Measurements from ENCODE around the gene CFAP61. TPM values are rescaled to one million over a fixed set of nuclear protein-coding genes. Genes with fewer than 3 reads are reported as not detected.

Gene CFAP61
- total RNA-seq, 2 donors from 2014 or later = 0.27 TPM; not detected in 1

DNA sequence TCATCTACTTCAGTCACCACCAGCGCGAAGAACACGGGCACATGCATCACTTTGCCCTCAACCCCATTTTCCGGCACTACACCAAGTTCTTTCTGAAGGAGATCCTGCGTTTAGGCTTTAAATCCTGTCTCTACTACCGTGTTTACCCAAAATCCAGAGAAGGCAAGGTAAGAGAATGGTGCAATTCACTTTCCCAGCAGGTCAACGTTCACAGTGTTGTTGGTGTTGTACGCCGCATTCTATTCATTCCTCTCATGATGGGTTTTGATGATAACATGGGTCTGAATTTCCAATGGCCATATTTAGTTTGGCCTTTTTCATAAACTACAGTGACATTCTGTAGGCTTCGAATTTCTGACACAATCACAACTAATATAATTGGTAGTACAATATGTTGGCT, 144.3 kb downstream of the CFAP61 start:
- Histone ChIP-seq H3K4me3 (no peak overlapping the region), H3K9me3 (no peaks in the 10 kb centered on the region), H3K27me3 (replicated peaks; ENCODE audit: insufficient read depth) (no peaks in the 10 kb centered on the region), H3K4me1 (ENCODE audit: control insufficient read depth in 1 of 2, low read depth in 2 of 2) (no peaks in the 10 kb centered on the region), H3K36me3 (no peaks in the 10 kb centered on the region), H3K27ac (no peak overlapping the region)
- ATAC-seq (ENCODE audit: insufficient number of reproducible peaks, low FRiP score, low read depth) (no peak), DNase-seq (ENCODE audit: low spot score) (no peak)
- TF ChIP-seq, protein P1, sequence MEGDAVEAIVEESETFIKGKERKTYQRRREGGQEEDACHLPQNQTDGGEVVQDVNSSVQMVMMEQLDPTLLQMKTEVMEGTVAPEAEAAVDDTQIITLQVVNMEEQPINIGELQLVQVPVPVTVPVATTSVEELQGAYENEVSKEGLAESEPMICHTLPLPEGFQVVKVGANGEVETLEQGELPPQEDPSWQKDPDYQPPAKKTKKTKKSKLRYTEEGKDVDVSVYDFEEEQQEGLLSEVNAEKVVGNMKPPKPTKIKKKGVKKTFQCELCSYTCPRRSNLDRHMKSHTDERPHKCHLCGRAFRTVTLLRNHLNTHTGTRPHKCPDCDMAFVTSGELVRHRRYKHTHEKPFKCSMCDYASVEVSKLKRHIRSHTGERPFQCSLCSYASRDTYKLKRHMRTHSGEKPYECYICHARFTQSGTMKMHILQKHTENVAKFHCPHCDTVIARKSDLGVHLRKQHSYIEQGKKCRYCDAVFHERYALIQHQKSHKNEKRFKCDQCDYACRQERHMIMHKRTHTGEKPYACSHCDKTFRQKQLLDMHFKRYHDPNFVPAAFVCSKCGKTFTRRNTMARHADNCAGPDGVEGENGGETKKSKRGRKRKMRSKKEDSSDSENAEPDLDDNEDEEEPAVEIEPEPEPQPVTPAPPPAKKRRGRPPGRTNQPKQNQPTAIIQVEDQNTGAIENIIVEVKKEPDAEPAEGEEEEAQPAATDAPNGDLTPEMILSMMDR (IDR thresholded peaks at IDR 0.05) = no peak

DNA sequence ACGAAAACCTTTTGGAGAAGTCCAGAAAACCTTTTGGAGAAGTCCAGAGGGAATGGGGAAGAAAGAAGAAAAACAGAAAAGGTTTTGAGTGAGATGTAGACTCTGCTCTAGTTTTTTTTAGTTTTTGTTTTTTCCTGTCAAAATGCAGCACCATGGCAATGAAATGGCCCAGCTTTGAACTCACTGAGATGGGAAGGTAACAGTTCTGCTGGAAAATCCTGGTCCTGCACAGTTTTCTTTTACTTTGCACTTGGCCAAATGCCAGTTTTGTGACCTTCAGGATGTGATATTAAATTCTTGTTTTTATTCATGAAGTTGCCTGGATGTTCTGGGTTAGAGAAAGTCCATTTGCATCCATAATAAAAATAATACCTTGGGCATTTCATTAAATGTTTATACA, 145.7 kb downstream of the CFAP61 start:
- no peak for DNase-seq (ENCODE audit: low spot score)
- no peaks in the 10 kb centered on the region for H3K36me3 ChIP-seq
- H3K9me3 ChIP-seq = no peaks in the 10 kb centered on the region
- no peak for ATAC-seq (ENCODE audit: insufficient number of reproducible peaks, low FRiP score, low read depth)
- H3K4me3 ChIP-seq = no peak overlapping the region
- no peak overlapping the region for H3K27ac ChIP-seq
- H3K4me1 ChIP-seq (ENCODE audit: control insufficient read depth in 1 of 2, low read depth in 2 of 2) = no peaks in the 10 kb centered on the region
- H3K27me3 ChIP-seq (replicated peaks; ENCODE audit: insufficient read depth) = no peaks in the 10 kb centered on the region
- TF ChIP-seq, protein P1 (IDR thresholded peaks at IDR 0.05) = no peak

DNA sequence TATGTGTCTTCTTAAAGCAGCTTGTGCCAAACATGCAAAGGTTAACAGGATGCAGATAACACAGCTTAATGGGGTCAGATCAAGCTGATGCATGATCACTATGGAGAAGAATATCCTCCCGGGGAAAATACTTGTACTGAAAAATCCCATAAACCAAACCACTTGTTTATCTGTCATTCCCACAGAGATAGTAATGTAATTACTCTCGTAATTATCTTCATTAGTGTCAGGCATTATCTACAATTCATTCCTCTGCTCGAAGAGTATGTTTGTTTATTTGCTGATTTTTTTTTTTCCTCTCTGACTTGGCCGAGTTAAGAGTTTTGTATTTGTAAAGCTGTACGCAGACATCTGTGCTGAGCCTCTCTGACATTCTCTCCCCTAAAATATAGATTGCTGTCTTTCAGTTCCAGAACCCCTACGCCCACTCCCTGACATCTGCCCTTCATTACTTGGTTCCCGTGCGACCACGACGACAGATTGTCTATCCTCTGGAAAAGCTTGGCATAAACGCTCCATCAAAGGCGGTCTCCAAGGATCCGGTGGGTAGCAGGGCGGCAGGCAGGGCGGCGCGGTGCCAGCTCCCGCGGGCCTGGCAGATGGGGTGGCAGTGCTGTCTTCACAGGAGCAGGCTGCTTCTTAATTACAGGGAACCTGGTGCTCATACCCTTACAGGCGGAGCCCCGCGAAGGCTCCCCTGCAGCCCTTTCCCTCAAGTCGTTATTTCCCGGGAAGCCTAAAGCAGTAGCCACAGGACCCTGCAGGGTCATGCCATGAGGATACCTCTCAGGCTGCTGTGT, 147.2 kb downstream of the CFAP61 start:
- Histone ChIP-seq H3K27ac (no peak overlapping the region), H3K27me3 (replicated peaks; ENCODE audit: insufficient read depth) (no peaks in the 10 kb centered on the region), H3K9me3 (no peaks in the 10 kb centered on the region), H3K4me3 (no peak overlapping the region), H3K36me3 (no peaks in the 10 kb centered on the region), H3K4me1 (ENCODE audit: control insufficient read depth in 1 of 2, low read depth in 2 of 2) (no peaks in the 10 kb centered on the region)
- DNase-seq (ENCODE audit: low spot score) (no peak), ATAC-seq (ENCODE audit: insufficient number of reproducible peaks, low FRiP score, low read depth) (no peak)
- TF ChIP-seq, protein P1 (IDR thresholded peaks at IDR 0.05) = no peak

DNA sequence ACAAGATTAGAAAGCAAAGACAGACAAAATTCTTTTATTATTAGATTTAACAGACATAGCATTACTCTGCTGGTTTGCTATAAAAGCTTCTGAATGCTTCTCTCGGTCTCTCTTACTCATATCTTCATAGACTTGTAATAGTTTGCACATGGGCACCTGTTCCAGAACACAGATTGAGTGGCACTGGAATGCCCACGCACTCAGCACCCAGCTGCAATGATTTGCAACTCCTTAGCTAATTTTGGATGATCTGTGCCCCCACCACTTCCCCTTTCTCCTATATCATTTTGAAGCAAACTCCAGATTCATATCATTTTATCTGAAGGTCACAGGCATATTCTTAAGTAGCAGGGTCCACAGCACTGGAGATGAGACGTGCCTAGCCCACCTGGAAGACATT, 148.8 kb downstream of the CFAP61 start:
- no peak for ATAC-seq (ENCODE audit: insufficient number of reproducible peaks, low FRiP score, low read depth)
- Histone ChIP-seq H3K4me3 (no peak overlapping the region), H3K27me3 (replicated peaks; ENCODE audit: insufficient read depth) (no peaks in the 10 kb centered on the region)

DNA sequence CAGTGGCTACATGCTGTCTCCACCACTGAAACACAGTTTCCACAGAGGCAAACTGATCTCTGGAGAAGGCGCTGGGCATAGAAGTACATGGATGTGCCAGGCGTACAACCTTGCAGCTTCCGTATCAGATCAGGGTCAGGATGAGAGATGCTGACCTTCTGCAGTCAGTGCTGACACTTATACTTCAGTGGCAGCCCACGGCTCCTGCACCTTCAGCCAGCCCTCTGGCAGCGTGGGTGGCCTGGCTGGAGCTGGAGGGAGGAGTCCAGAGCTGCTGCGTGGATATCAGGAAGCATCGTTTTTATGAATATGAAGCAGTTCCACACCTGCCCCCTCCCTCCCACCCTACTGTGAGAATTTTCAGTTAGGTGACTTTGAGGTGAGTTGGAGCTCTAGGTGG, 149.3 kb downstream of the CFAP61 start:
- Histone ChIP-seq H3K4me1 (ENCODE audit: control insufficient read depth in 1 of 2, low read depth in 2 of 2) (no peaks in the 10 kb centered on the region), H3K36me3 (no peaks in the 10 kb centered on the region), H3K27me3 (replicated peaks; ENCODE audit: insufficient read depth) (no peaks in the 10 kb centered on the region), H3K27ac (no peak overlapping the region), H3K4me3 (no peak overlapping the region), H3K9me3 (no peaks in the 10 kb centered on the region)
- TF ChIP-seq, protein P1 (IDR thresholded peaks at IDR 0.05) = no peak
- DNase-seq (ENCODE audit: low spot score) (no peak), ATAC-seq (ENCODE audit: insufficient number of reproducible peaks, low FRiP score, low read depth) (no peak)

More for the DNA sequence above, 148.8 kb downstream of the CFAP61 start:
- Histone ChIP-seq H3K9me3 (no peaks in the 10 kb centered on the region), H3K36me3 (no peaks in the 10 kb centered on the region), H3K27ac (no peak overlapping the region), H3K4me1 (ENCODE audit: control insufficient read depth in 1 of 2, low read depth in 2 of 2) (no peaks in the 10 kb centered on the region)
- TF ChIP-seq, protein P1 (IDR thresholded peaks at IDR 0.05) = no peak
- no peak for DNase-seq (ENCODE audit: low spot score)
